GM18867 (cell line): ENCODE results near the gene TTC23.

ENCODE experiments used
- ATAC-seq: cut with Tn5 transposase; IDR thresholded peaks from one replicate; pipeline ENCODE4 v1.9.1; 2021; ENCODE audit warnings: mild to moderate bottlenecking, moderate library complexity; ENCODE audit not compliant: unreplicated experiment

The TTC23 gene

GRCh38 chr15:99249270-99249841 is at the start of gene TTC23:
Gene TTC23, minus strand, starts transcription at chr15:99249581. Its CDS starts 20,869 bp downstream, at chr15:99228712.
- no peak for ATAC-seq

- no peak for ATAC-seq
Measured at GRCh38 chr15:99296386-99296785, 47.0 kb upstream of the TTC23 start.

GRCh38 chr15:99295840-99296239 is 46.5 kb upstream of the TTC23 start:
- no peak for ATAC-seq

- no peak for ATAC-seq
Measured at GRCh38 chr15:99291643-99292042, 42.3 kb upstream of the TTC23 start.

- ATAC-seq = no peak
Measured at GRCh38 chr15:99283717-99284116, 34.3 kb upstream of the TTC23 start.

GRCh38 chr15:99282586-99282985 is 33.2 kb upstream of the TTC23 start:
- no peak for ATAC-seq

- ATAC-seq = no peak
Measured at GRCh38 chr15:99282121-99282520, 32.7 kb upstream of the TTC23 start.

GRCh38 chr15:99279827-99280226 is 30.4 kb upstream of the TTC23 start:
- ATAC-seq = no peak

GRCh38 chr15:99279290-99279689 is 29.9 kb upstream of the TTC23 start:
- ATAC-seq = no peak

GRCh38 chr15:99275525-99276128 is 26.2 kb upstream of the TTC23 start:
- no peak for ATAC-seq

- no peak for ATAC-seq
Measured at GRCh38 chr15:99275061-99275460, 25.7 kb upstream of the TTC23 start.

GRCh38 chr15:99273801-99274200 is 24.4 kb upstream of the TTC23 start:
- ATAC-seq = no peak

- ATAC-seq = no peak
Measured at GRCh38 chr15:99268431-99268830, 19.1 kb upstream of the TTC23 start.

- no peak for ATAC-seq
Measured at GRCh38 chr15:99267957-99268356, 18.6 kb upstream of the TTC23 start.

- no peak for ATAC-seq
Measured at GRCh38 chr15:99265541-99266070, 16.2 kb upstream of the TTC23 start.

- ATAC-seq = no peak
Measured at GRCh38 chr15:99264125-99264524, 14.7 kb upstream of the TTC23 start.

- ATAC-seq = no peak
Measured at GRCh38 chr15:99257107-99257750, 7.8 kb upstream of the TTC23 start.

GRCh38 chr15:99253381-99254090 is 4.2 kb upstream of the TTC23 start:
- no peak for ATAC-seq

- ATAC-seq = no peak
Measured at GRCh38 chr15:99252326-99252725, 2.9 kb upstream of the TTC23 start.

GRCh38 chr15:99250857-99251841 is 1.8 kb upstream of the TTC23 start, which contains the start of gene LRRC28:
Gene LRRC28, plus strand, starts transcription at chr15:99251481. Its CDS starts 4,477 bp downstream, at chr15:99255958.
- ATAC-seq = peak; percentile 92
